DND-41 (cell line): ENCODE data around the gene PPARA.
"Not testable (repeated sequence)": the region's sequence is repeated elsewhere in the genome, so short reads cannot be mapped to it uniquely, and the experiment has no call there.

Experiments used
- CTCF ChIP-seq: IDR thresholded peaks from 2 replicates; pipeline ENCODE4 v1.5.1; 2012; ENCODE audit warnings: borderline replicate concordance, low read length, moderate library complexity, mild to moderate bottlenecking; ENCODE audit not compliant: poor library complexity, severe bottlenecking; ENCODE audit errors: extremely low read depth
- EZH2 ChIP-seq: IDR thresholded peaks from 3 replicates; pipeline ENCODE4 v1.6.1; 2012; ENCODE audit warnings: borderline replicate concordance, low read depth, mild to moderate bottlenecking, moderate library complexity, low read length, inconsistent platforms; ENCODE audit not compliant: severe bottlenecking

- TF ChIP-seq CTCF, EZH2: not testable (repeated sequence)
Measured at GRCh38 chr22:46264520-46264919, 114.2 kb downstream of the PPARA start.
